Kidney tubule cell (primary cell): ENCODE data around the gene TUBA8.
"Not testable (repeated sequence)": the region's sequence is repeated elsewhere in the genome, so short reads cannot be mapped to it uniquely, and the experiment has no call there.

ENCODE experiments used
- DNase-seq: peaks from one replicate; pipeline ENCODE4 v3.0.0-alpha.2; 2018; ENCODE audit warnings: low spot score

Gene TUBA8

GRCh38 chr22:18077639-18078328, 32.8 kb upstream of the TUBA8 start, which contains the start of gene PEX26:
TSS of gene PEX26 (plus strand) at chr22:18077990. CDS start at chr22:18078377, 387 bp downstream.
- peak; percentile 95 for DNase-seq

- peak; percentile 78 for DNase-seq
Observed at GRCh38 chr22:18078329-18079041, 32.1 kb upstream of the TUBA8 start.

- DNase-seq = no peak
Observed at GRCh38 chr22:18079706-18080233, 30.8 kb upstream of the TUBA8 start.

- no peak for DNase-seq
Observed at GRCh38 chr22:18081416-18081815, 29.2 kb upstream of the TUBA8 start.

GRCh38 chr22:18082467-18082866, 28.1 kb upstream of the TUBA8 start:
- no peak for DNase-seq

- DNase-seq = no peak
Observed at GRCh38 chr22:18083406-18083805, 27.2 kb upstream of the TUBA8 start.

- DNase-seq = peak; percentile 71
Observed at GRCh38 chr22:18085188-18085587, 25.4 kb upstream of the TUBA8 start.

GRCh38 chr22:18087350-18087855, 23.2 kb upstream of the TUBA8 start:
- no peak for DNase-seq

- peak; percentile 79 for DNase-seq
Observed at GRCh38 chr22:18088825-18089568, 21.6 kb upstream of the TUBA8 start.

- no peak for DNase-seq
Observed at GRCh38 chr22:18090286-18090685, 20.3 kb upstream of the TUBA8 start.

GRCh38 chr22:18091478-18091877, 19.1 kb upstream of the TUBA8 start:
- DNase-seq = no peak

GRCh38 chr22:18091916-18092526, 18.6 kb upstream of the TUBA8 start:
- peak; percentile 83 for DNase-seq

GRCh38 chr22:18093661-18094060, 16.9 kb upstream of the TUBA8 start:
- DNase-seq = no peak

- peak; percentile 84 for DNase-seq
Observed at GRCh38 chr22:18095101-18095805, 15.4 kb upstream of the TUBA8 start.

GRCh38 chr22:18096823-18097222, 13.8 kb upstream of the TUBA8 start:
- no peak for DNase-seq

- DNase-seq = no peak
Observed at GRCh38 chr22:18100781-18101180, 9.8 kb upstream of the TUBA8 start.

- DNase-seq = peak; percentile 90
Observed at GRCh38 chr22:18101536-18101935, 9.1 kb upstream of the TUBA8 start.

GRCh38 chr22:18103527-18104269, 6.9 kb upstream of the TUBA8 start:
- DNase-seq = peak; percentile 87

GRCh38 chr22:18104566-18104965, 6.0 kb upstream of the TUBA8 start:
- peak; percentile 37 for DNase-seq

- not testable (repeated sequence) for DNase-seq
Observed at GRCh38 chr22:18105981-18106380, 4.6 kb upstream of the TUBA8 start.
